Gastroesophageal sphincter (tissue), 4 donors: ENCODE data around the gene DCAF16. TPM values are rescaled to one million over a fixed set of nuclear protein-coding genes. Genes with fewer than 3 reads are reported as not detected.

ENCODE experiments used
- ATAC-seq: fragments of 150-250 bp; one replicate; pipeline ENCODE4 v1.9.1; 2016; ENCODE audit warnings: mild to moderate bottlenecking, moderate library complexity
- H3K27ac ChIP-seq, 4 donors: fragments of 200-600 bp; sonication (generic) in 3 of 4; 1 replicate in 3 of 4; 2 replicates in 1 of 4; pipeline ENCODE4 v1.5.1; 2016 to 2019
- H3K27me3 ChIP-seq: fragments of 200-600 bp; sonication (generic); one replicate; pipeline ENCODE4 v1.5.1; 2019
- H3K36me3 ChIP-seq, 2 donors: fragments of 200-600 bp; sonication (generic); one replicate each; pipeline ENCODE4 v1.5.1; 2019; ENCODE audit warnings: control low read depth in 1 of 2
- H3K4me1 ChIP-seq, 3 donors: fragments of 200-600 bp; sonication (generic); 1 replicate in 2 of 3; 2 replicates in 1 of 3; pipeline ENCODE4 v1.5.1; 2016 to 2019; ENCODE audit warnings: control low read depth in 2 of 3
- H3K4me3 ChIP-seq, 2 donors: fragments of 200-600 bp; sonication (generic); one replicate each; pipeline ENCODE4 v1.5.1; 2019; ENCODE audit warnings: mild to moderate bottlenecking in 1 of 2, moderate library complexity in 1 of 2
- H3K9me3 ChIP-seq, 3 donors: fragments of 200-600 bp; sonication (generic); one replicate each; pipeline ENCODE4 v1.5.1; 2017 to 2019; ENCODE audit warnings: control low read depth in 2 of 3
- EP300 ChIP-seq: sonication (generic); formaldehyde crosslinking; IDR thresholded peaks from one replicate; pipeline ENCODE4 v1.6.1; 2017; ENCODE audit warnings: antibody characterized with exemption, mild to moderate bottlenecking
- POLR2A ChIP-seq, 2 donors: fragments of 450-650 bp; IDR thresholded peaks; one replicate each; pipeline ENCODE4 v1.6.1; 2017; ENCODE audit warnings: antibody characterized with exemption in 2 of 2, mild to moderate bottlenecking in 2 of 2, moderate library complexity in 1 of 2
- POLR2AphosphoS5 ChIP-seq: sonication (generic); formaldehyde crosslinking; IDR thresholded peaks from one replicate; pipeline ENCODE4 v1.6.1; 2017; ENCODE audit warnings: antibody characterized with exemption
- WGBS, 2 donors: methylation state at CpG; one replicate each; pipeline ENCODE4 v1.1.5; 2018; ENCODE audit warnings: low coverage in 1 of 2; 5-methylcytosine and 5-hydroxymethylcytosine counted together
- total RNA-seq, 4 donors: library from RNA; depleted of rRNA; stranded (reverse); fragments of >200 nt; gene quantifications; one replicate each; pipeline ENCODE4 v1.1.0, GENCODE V29; 2016
- TF ChIP-seq, protein P1 (sequence below), 4 experiments: fragments of 200-600 bp in 2 of 4; fragments of 450-650 bp in 2 of 4; sonication (generic) in 1 of 4; IDR thresholded peaks; one replicate each; pipeline ENCODE4 v1.5.1; 2017 to 2019; ENCODE audit warnings: antibody characterized with exemption in 4 of 4, mild to moderate bottlenecking in 2 of 4, moderate library complexity in 2 of 4

Gene DCAF16
- total RNA-seq, 4 donors from 2014 or later, result 20.8 to 36.4 (median 23.8) TPM

DNA sequence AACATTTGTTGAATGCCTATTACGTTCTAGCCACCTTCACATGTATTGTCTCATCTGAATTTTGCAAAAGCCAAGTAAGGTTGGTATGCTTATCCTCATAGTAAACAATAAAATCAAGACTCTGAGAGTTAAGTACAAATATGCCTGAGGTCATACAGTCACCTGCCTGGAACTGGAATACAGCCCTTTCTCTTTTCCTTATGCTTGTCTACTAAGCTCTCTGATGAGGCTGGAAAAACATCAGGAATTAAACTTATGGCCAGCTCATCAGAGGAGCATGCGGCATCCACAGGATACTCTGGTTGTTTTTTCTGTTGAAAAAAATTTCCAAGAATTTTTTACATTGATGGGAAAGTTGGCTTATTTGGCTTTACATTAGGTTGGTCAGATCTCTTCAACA lies 35.7 kb upstream of the DCAF16 start:
- Histone ChIP-seq H3K36me3 (no peaks in the 10 kb centered on the region), H3K4me3 (no peak overlapping the region), H3K4me1 (no peaks in the 10 kb centered on the region), H3K27ac (no peak overlapping the region), H3K9me3 (peaks cover 0 to 12% (median 0%) of the 10 kb centered on the region in 3 donors), H3K27me3 (no peaks in the 10 kb centered on the region)
- no peak for TF ChIP-seq EP300
- no peak for TF ChIP-seq POLR2A (IDR thresholded peaks at IDR 0.05)
- no peak for TF ChIP-seq POLR2AphosphoS5
- TF ChIP-seq, protein P1, sequence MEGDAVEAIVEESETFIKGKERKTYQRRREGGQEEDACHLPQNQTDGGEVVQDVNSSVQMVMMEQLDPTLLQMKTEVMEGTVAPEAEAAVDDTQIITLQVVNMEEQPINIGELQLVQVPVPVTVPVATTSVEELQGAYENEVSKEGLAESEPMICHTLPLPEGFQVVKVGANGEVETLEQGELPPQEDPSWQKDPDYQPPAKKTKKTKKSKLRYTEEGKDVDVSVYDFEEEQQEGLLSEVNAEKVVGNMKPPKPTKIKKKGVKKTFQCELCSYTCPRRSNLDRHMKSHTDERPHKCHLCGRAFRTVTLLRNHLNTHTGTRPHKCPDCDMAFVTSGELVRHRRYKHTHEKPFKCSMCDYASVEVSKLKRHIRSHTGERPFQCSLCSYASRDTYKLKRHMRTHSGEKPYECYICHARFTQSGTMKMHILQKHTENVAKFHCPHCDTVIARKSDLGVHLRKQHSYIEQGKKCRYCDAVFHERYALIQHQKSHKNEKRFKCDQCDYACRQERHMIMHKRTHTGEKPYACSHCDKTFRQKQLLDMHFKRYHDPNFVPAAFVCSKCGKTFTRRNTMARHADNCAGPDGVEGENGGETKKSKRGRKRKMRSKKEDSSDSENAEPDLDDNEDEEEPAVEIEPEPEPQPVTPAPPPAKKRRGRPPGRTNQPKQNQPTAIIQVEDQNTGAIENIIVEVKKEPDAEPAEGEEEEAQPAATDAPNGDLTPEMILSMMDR (IDR thresholded peaks at IDR 0.05), result no peak
- WGBS, 2 donors, result 81 to 82% methylated on average over 2 of the region's 2 CpGs
- no peak for ATAC-seq

DNA sequence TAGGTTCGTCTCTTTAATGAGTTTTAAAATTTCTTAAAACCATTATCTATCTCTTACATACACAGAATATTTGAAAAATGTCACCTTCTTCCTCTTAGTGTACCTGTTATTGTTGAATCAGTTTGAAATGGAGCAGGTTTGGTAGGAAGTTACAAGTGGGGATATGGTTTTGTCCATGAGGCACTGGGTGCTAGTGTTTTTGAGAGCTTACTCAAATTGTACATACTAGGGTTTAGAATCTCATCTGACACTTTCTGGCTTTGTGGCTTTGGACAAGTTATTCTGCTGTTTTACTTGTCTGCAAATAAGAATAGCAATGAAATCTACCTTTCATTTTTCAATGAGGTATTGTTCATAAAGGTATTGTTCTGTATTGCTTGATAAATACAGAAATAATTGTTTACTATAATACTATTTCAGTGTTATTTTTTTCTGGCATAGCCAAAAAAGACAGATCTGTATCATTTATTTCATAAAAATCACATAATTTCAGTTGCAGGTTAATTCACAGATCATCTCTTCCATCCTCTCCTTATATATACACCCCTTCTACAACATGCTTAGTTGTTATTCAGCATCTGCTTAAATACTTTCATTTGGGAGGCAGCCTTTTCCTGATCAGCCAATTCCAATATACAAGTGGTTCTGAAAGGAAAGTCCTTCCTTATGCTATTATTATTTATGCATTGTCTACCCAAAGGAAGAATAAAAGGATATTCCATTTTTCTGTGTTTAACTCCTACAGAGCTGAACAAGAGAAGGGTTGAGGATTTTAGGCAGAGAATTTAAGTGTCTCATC lies 13.5 kb upstream of the DCAF16 start:
- Histone ChIP-seq H3K27ac (no peak overlapping the region), H3K9me3 (no peaks in the 10 kb centered on the region), H3K27me3 (no peaks in the 10 kb centered on the region), H3K4me3 (no peak overlapping the region), H3K4me1 (no peaks in the 10 kb centered on the region), H3K36me3 (no peaks in the 10 kb centered on the region)
- TF ChIP-seq POLR2A (IDR thresholded peaks at IDR 0.05), result no peak
- 50 to 77% methylated on average over 1 of the region's 1 CpG for WGBS, 2 donors
- ATAC-seq, result no peak

DNA sequence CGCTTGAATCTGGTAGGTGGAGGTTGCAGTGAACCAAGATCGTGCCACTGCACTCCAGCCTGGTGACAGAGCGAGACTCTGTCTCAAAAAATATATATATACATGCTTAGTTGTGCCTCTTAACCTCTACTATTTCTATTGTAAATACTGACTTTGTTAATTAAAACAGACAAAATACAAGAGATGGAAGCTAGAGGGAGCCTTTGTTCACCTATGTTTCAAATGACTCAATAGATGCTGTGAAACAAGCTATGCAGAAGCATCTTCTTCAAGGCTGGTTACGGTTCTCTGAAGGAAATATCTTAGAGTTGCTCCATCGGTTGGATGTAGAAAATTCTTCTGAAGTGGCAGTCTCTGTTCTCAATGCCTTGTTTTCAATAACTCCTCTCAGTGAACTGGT lies 6.5 kb upstream of the DCAF16 start:
- no peak overlapping the region for H3K4me3 ChIP-seq
- 53 to 55% methylated on average over 5 of the region's 5 CpGs for WGBS, 2 donors
- ATAC-seq, result no peak
- H3K9me3 ChIP-seq, result no peaks in the 10 kb centered on the region
- H3K36me3 ChIP-seq, result no peaks in the 10 kb centered on the region
- H3K27ac ChIP-seq, result no peak overlapping the region
- no peaks in the 10 kb centered on the region for H3K27me3 ChIP-seq
- no peak for TF ChIP-seq EP300
- no peak for TF ChIP-seq POLR2AphosphoS5
- TF ChIP-seq POLR2A (IDR thresholded peaks at IDR 0.05), result no peak
- TF ChIP-seq, protein P1 (IDR thresholded peaks at IDR 0.05), result peak in 3 of 4 experiments; percentile 44 to 54 (median 52)
- no peaks in the 10 kb centered on the region for H3K4me1 ChIP-seq

DNA sequence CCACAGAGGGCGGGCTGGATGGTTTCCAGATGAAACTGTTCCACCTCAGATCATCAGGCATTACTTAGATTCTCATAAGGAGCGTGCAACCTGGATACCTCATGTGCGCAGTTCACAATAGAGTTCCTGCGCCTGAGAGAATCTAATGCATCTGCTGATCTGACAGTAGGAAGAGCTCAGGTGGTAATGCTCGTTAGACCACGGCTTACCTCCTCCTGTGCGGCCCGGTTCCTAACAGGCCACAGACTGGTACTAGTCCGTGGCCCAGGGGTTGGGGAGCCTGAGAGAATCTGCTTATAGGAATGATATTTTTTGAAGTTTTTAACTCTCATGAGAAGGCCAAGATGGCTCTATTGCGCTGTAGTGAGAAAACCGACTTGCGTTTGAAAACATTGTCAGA lies 5.6 kb upstream of the DCAF16 start:
- H3K27ac ChIP-seq, result no peak overlapping the region
- H3K36me3 ChIP-seq, result no peaks in the 10 kb centered on the region
- TF ChIP-seq, protein P1 (IDR thresholded peaks at IDR 0.05), result no peak
- TF ChIP-seq POLR2AphosphoS5 (no peak), POLR2A (IDR thresholded peaks at IDR 0.05) (no peak), EP300 (no peak)
- no peak overlapping the region for H3K4me3 ChIP-seq
- 87 to 95% methylated on average over 7 to 9 of the region's 12 CpGs for WGBS, 2 donors
- ATAC-seq, result no peak
- peaks cover 0 to 5% (median 2%) of the 10 kb centered on the region in 3 donors for H3K4me1 ChIP-seq
- no peaks in the 10 kb centered on the region for H3K9me3 ChIP-seq
- no peaks in the 10 kb centered on the region for H3K27me3 ChIP-seq

DNA sequence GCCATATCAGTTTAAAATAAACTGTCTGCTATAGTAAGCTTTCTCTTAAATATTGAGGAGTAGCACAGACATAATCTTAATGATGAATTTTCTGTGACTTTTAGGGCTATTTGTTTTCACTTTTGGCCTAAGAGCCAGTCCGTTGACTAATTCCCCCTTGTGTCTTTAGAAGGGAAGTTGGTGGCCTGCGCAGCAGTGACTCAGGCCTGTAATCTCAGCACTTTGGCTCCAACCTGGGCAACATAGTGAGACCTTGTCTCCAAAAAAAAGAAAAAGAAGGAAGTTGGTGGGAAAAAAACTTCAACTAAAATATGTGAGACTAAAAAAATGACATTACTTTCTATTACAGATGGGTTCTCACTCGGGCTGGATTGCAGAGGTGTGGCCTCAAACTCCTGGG lies 3.6 kb upstream of the DCAF16 start:
- Histone ChIP-seq H3K9me3 (no peaks in the 10 kb centered on the region), H3K4me3 (no peak overlapping the region), H3K27me3 (no peaks in the 10 kb centered on the region), H3K4me1 (peaks cover 3 to 17% (median 10%) of the 10 kb centered on the region in 3 donors), H3K36me3 (no peaks in the 10 kb centered on the region), H3K27ac (no peak overlapping the region)
- no peak for ATAC-seq
- 61 to 68% methylated on average over 3 of the region's 3 CpGs for WGBS, 2 donors
- TF ChIP-seq EP300 (no peak), POLR2AphosphoS5 (no peak)

DNA sequence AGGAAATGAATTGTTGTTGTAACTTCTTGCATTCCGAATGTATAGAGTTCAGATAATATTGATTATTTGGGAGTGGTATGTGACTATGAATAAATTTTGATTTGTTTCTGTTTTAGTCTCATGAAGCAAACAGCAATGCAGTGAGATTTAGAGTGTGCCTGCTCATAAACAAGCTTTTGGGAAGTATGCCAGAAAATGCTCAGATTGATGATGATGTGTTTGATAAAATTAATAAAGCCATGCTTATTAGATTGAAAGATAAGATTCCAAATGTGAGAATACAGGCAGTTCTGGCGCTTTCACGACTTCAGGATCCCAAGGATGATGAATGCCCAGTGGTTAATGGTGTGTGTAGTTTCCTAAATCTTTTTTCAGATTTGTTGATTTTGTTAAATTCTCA lies 2.2 kb upstream of the DCAF16 start:
- no peaks in the 10 kb centered on the region for H3K27me3 ChIP-seq
- peaks cover 6 to 30% (median 21%) of the 10 kb centered on the region in 3 donors for H3K4me1 ChIP-seq
- H3K36me3 ChIP-seq, result no peaks in the 10 kb centered on the region
- no peak for TF ChIP-seq EP300
- no peak for TF ChIP-seq POLR2A (IDR thresholded peaks at IDR 0.05)
- TF ChIP-seq POLR2AphosphoS5, result no peak
- TF ChIP-seq, protein P1 (IDR thresholded peaks at IDR 0.05), result no peak
- H3K9me3 ChIP-seq, result no peaks in the 10 kb centered on the region
- 47 to 59% methylated on average over 3 of the region's 3 CpGs for WGBS, 2 donors
- ATAC-seq, result no peak
- H3K27ac ChIP-seq, result no peak overlapping the region
- H3K4me3 ChIP-seq, result no peak overlapping the region
